ENCODE data around the gene SMAD3.

DNA sequence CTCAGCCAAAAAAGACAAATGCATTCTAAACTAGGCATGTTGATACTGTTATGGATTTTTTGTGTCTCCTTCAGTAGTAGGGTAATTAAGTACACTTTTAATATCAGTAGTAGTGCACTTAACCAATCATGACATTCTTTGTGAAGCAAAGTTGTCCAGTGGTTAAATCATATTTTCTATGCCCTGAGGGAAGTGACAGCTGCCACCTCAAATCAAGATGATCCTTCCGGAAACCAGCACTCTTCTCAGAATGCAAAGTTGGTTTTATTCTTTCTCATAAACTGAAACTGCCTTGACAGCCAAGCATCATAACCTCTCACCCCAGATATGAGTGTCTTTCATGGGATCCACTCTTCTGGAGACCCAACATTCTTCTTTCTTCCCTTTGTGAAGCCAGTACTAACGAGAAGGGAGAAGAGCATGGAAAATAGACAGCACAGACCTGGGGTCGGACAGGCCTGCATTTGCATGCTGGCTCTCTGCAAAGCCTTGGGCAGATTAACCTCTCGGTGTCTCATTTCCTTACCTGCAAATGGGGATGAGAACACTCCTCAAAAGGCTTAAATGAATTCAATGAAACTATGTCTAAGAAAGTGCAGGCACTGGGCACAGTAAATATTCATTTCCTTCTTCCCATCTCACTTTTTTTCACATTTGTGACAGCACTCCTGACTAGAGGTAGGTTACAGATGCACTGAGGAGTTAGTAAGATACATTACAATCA, 175.9 kb downstream of the SMAD3 start:
- TF ChIP-seq, protein P1, sequence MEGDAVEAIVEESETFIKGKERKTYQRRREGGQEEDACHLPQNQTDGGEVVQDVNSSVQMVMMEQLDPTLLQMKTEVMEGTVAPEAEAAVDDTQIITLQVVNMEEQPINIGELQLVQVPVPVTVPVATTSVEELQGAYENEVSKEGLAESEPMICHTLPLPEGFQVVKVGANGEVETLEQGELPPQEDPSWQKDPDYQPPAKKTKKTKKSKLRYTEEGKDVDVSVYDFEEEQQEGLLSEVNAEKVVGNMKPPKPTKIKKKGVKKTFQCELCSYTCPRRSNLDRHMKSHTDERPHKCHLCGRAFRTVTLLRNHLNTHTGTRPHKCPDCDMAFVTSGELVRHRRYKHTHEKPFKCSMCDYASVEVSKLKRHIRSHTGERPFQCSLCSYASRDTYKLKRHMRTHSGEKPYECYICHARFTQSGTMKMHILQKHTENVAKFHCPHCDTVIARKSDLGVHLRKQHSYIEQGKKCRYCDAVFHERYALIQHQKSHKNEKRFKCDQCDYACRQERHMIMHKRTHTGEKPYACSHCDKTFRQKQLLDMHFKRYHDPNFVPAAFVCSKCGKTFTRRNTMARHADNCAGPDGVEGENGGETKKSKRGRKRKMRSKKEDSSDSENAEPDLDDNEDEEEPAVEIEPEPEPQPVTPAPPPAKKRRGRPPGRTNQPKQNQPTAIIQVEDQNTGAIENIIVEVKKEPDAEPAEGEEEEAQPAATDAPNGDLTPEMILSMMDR (IDR thresholded peaks at IDR 0.05), result no peak
- TF ChIP-seq POLR2A (IDR thresholded peaks at IDR 0.05), result no peak
